DOHH2 (cell line): ENCODE measurements around the gene SMYD1.

ENCODE experiments used
- CTCF ChIP-seq: fragments of 200-600 bp; sonication (generic); IDR thresholded peaks from one replicate; pipeline ENCODE4 v1.5.1; 2014; ENCODE audit warnings: antibody characterized with exemption, mild to moderate bottlenecking, low read depth, low read length; ENCODE audit not compliant: poor library complexity, severe bottlenecking
- EZH2phosphoT487 ChIP-seq: fragments of 200-600 bp; sonication (generic); IDR thresholded peaks from 2 replicates; pipeline ENCODE4 v1.6.1; 2017; ENCODE audit warnings: borderline replicate concordance, mild to moderate bottlenecking, antibody characterized with exemption, low read length, moderate library complexity, mixed read lengths

GRCh38 chr2:88024509-88024908, 43.1 kb upstream of the SMYD1 start:
- TF ChIP-seq CTCF = no peak
- TF ChIP-seq EZH2phosphoT487 = no peak
